ENCODE data around the gene ADGRF3.
"Not testable (repeated sequence)": the region's sequence is repeated elsewhere in the genome, so short reads cannot be mapped to it uniquely, and the experiment has no call there.

Gene ADGRF3

GRCh38 chr2:26380281-26380680 is 33.7 kb upstream of the ADGRF3 start:
- peak overlapping the region; percentile 48 for H3K27ac ChIP-seq
- TF ChIP-seq, protein P1, sequence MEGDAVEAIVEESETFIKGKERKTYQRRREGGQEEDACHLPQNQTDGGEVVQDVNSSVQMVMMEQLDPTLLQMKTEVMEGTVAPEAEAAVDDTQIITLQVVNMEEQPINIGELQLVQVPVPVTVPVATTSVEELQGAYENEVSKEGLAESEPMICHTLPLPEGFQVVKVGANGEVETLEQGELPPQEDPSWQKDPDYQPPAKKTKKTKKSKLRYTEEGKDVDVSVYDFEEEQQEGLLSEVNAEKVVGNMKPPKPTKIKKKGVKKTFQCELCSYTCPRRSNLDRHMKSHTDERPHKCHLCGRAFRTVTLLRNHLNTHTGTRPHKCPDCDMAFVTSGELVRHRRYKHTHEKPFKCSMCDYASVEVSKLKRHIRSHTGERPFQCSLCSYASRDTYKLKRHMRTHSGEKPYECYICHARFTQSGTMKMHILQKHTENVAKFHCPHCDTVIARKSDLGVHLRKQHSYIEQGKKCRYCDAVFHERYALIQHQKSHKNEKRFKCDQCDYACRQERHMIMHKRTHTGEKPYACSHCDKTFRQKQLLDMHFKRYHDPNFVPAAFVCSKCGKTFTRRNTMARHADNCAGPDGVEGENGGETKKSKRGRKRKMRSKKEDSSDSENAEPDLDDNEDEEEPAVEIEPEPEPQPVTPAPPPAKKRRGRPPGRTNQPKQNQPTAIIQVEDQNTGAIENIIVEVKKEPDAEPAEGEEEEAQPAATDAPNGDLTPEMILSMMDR (conservative IDR thresholded peaks at IDR 0.05) = no peak

DNA sequence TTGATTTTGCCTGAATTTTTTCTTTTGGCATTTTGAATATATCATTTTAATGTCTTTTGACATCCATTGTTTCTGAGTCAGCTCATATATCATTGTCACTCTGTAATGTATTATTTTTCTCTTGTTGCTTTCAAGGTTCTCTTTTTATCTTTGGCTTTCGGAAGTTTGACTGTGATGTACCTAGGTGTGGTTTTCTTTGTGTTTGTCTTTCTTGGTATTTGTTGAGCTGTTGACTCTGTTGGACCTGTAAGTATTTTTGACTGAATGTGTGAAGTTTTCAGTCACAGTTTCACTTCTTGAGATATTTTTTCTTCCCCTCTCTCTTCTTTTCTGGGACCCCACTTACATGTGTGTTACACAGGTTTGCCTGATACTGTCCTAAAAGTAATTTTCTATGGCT is 30.2 kb upstream of the ADGRF3 start:
- TF ChIP-seq, protein P1 (conservative IDR thresholded peaks at IDR 0.05) = no peak
- no peak overlapping the region for H3K27ac ChIP-seq

GRCh38 chr2:26370909-26371308 is 24.3 kb upstream of the ADGRF3 start:
- not testable (repeated sequence) for H3K27ac ChIP-seq

- not testable (repeated sequence) for H3K27ac ChIP-seq
Measured at GRCh38 chr2:26369664-26370063, 23.1 kb upstream of the ADGRF3 start.

DNA sequence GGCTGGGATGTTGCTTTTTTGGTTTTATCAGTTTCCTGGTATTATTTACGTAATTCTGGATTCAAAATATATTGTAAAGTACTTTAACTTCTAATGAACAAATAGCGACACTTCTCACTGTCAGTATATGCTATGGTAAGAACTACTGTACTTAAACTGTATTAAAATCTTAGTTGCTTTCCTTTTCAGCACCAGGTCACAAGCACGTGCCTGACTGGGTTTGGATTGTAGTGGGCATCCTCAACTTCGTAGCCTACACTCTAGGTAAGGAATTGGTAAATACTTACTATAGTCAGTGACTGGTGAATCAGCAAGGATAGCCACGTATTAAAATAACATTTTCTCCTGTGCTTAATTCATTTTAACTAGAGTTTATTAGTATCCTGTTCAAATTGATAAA is 20.4 kb upstream of the ADGRF3 start:
- TF ChIP-seq, protein P1 (conservative IDR thresholded peaks at IDR 0.05) = no peak
- peak overlapping the region; percentile 68 for H3K27ac ChIP-seq

DNA sequence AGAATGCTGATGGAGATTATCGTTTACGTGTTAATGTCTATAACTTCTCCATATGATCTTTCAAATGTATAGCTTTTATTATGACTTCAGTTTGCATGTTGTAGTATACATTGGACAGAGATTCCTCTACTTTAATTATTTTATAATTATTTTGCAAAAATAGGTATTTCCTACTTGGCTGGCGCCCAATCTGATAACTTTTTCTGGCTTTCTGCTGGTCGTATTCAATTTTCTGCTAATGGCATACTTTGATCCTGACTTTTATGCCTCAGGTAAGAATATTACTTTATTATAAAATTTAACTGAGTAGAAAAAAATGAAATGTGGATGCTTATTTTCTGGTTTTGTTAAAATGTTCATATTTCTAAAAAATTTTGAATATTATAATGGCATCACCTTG is 18.1 kb upstream of the ADGRF3 start:
- H3K27ac ChIP-seq = no peak overlapping the region; the same call in 1 of the 2 replicates
- TF ChIP-seq, protein P1 (conservative IDR thresholded peaks at IDR 0.05) = no peak

GRCh38 chr2:26363958-26364357 is 17.4 kb upstream of the ADGRF3 start:
- TF ChIP-seq, protein P1 (conservative IDR thresholded peaks at IDR 0.05) = no peak
- peak overlapping the region; percentile 43 for H3K27ac ChIP-seq

DNA sequence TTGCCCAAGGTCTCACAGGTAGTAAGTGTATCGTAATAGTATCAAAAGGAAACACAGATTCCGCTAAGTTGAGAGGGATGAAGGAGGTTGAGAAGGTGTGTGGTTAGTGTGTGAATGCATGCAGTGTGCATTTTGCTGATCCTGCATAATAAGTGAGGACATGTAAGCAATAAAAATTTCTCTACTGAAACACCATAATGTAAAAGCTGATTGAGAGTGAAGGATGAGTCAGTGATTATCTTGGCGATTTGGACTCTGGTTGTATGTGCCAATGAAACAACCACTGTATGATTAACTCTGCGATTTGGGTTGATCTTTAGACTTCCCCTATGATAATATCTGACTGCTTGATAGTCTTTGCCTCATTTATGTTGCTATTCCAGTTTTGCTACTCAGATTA is 16.7 kb upstream of the ADGRF3 start:
- peak overlapping the region; percentile 43 for H3K27ac ChIP-seq
- TF ChIP-seq, protein P1 (conservative IDR thresholded peaks at IDR 0.05) = no peak

GRCh38 chr2:26359886-26360473 is 13.4 kb upstream of the ADGRF3 start:
- H3K27ac ChIP-seq = peak overlapping the region; percentile 67
- TF ChIP-seq, protein P1 (conservative IDR thresholded peaks at IDR 0.05) = no peak

Measured in VCaP (cell line).